Subcutaneous preadipocyte (primary cell): ENCODE data around the gene CRISP3. TPM values are rescaled to one million over a fixed set of nuclear protein-coding genes. Genes with fewer than 3 reads are reported as not detected.

Source experiments
- total RNA-seq: library from RNA; depleted of rRNA; stranded (reverse); fragments of >200 nt; gene quantifications from 2 replicates; pipeline ENCODE4 v1.2.3, GENCODE V29; 2012

The CRISP3 gene
- total RNA-seq: not detected in 2 replicates

DNA sequence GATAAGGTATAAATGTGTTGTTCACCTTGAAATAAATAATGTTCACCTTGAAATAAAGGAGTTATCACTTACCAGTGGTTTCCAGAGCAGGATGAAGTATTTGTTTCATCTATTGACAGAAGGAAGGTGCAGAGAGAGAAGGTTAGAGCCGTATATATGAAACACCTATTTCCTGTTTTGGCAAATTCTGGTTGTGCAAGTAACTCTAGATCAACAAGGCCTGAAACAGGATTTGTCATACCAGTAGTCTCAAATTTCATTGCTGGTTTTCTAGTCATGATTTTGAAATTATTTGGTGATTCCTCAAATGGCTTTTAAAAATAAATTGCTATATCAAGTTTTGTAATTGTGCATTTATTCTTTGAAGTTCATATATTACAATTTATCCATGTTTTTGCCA, at the start of gene CRISP3:
Gene CRISP3, minus strand, starts transcription at position 130 of the 400 bp plus-strand sequence. Its CDS starts 21 bp downstream, at position 109.

GRCh38 chr6:49787176-49787575, 43.0 kb upstream of the CRISP3 start, which contains the start of gene PGK2:
Gene PGK2, minus strand, starts transcription at chr6:49787285. Its CDS starts 98 bp downstream, at chr6:49787187.

GRCh38 chr6:49713346-49713745, 30.8 kb downstream of the CRISP3 start, which contains the start of gene CRISP2:
Gene CRISP2, minus strand, starts transcription at chr6:49713543. Its CDS starts 4,347 bp downstream, at chr6:49709196.

Other genes starting within 250 kb of the CRISP3 start
- gene GLYATL3, start 244.5 kb downstream of the CRISP3 start, total RNA-seq: not detected in 2 replicates
- 1.5 and 6.5 TPM in 2 replicates for gene C6orf141, start 193.7 kb downstream of the CRISP3 start, total RNA-seq
- gene RHAG, start 107.5 kb downstream of the CRISP3 start, total RNA-seq: not detected in 2 replicates
- not detected in 2 replicates for gene CRISP2, start 30.8 kb downstream of the CRISP3 start, total RNA-seq
- gene PGK2, start 42.9 kb upstream of the CRISP3 start, total RNA-seq: not detected in 2 replicates
- not detected in 2 replicates for gene CRISP1, start 122.1 kb upstream of the CRISP3 start, total RNA-seq
- not detected in 2 replicates for gene DEFB114, start 219.8 kb upstream of the CRISP3 start, total RNA-seq
- not detected in 2 replicates for gene DEFB113, start 225.2 kb upstream of the CRISP3 start, total RNA-seq